ENCODE results near the gene CREBRF.
A peak's percentile ranks its signal among the peaks of the same experiment; 100 is the strongest.

The CREBRF gene

GRCh38 chr5:173138707-173139106 is 82.6 kb downstream of the CREBRF start:
- H3K27me3 ChIP-seq (ENCODE audit: insufficient read depth, insufficient read length) = no peaks in the 10 kb centered on the region
- H3K9ac ChIP-seq (ENCODE audit: insufficient read length, low read depth) = no peak overlapping the region
- no peaks in the 10 kb centered on the region for H3K9me3 ChIP-seq (ENCODE audit: insufficient read depth, low read length)
- H3K36me3 ChIP-seq (ENCODE audit: insufficient read depth, insufficient read length, low read length) = no peaks in the 10 kb centered on the region
- peaks cover 7% of the 10 kb centered on the region for H3K4me1 ChIP-seq (ENCODE audit: insufficient read depth, insufficient read length)
- no peak overlapping the region for H3K4me3 ChIP-seq (ENCODE audit: insufficient read length, low read depth)
- no peak for TF ChIP-seq ZNF274 (IDR thresholded peaks at IDR 0.05; ENCODE audit: low read depth, low read length)
- TF ChIP-seq YY1 (IDR thresholded peaks at IDR 0.05; ENCODE audit: insufficient read depth, insufficient read length) = no peak
- DNase-seq (ENCODE audit: low read depth, low spot score) = no peak

- TF ChIP-seq YY1 (IDR thresholded peaks at IDR 0.05; ENCODE audit: insufficient read depth, insufficient read length) (no peak), ZNF274 (IDR thresholded peaks at IDR 0.05; ENCODE audit: low read depth, low read length) (no peak), SUZ12 (IDR thresholded peaks at IDR 0.05; ENCODE audit: extremely low read depth, insufficient read depth, insufficient read length) (no peak)
- Histone ChIP-seq H3K9ac (ENCODE audit: insufficient read length, low read depth) (no peak overlapping the region), H3K36me3 (ENCODE audit: insufficient read depth, insufficient read length, low read length) (no peaks in the 10 kb centered on the region), H3K4me3 (ENCODE audit: insufficient read length, low read depth) (no peak overlapping the region), H3K4me1 (ENCODE audit: insufficient read depth, insufficient read length) (peaks cover 7% of the 10 kb centered on the region), H3K27me3 (ENCODE audit: insufficient read depth, insufficient read length) (no peaks in the 10 kb centered on the region), H3K9me3 (ENCODE audit: insufficient read depth, low read length) (no peaks in the 10 kb centered on the region)
- DNase-seq (ENCODE audit: low read depth, low spot score) = no peak
Measured at GRCh38 chr5:173139631-173140030, 83.5 kb downstream of the CREBRF start.

GRCh38 chr5:173140769-173141168 is 84.6 kb downstream of the CREBRF start:
- TF ChIP-seq ZNF274 (IDR thresholded peaks at IDR 0.05; ENCODE audit: low read depth, low read length) (no peak), YY1 (IDR thresholded peaks at IDR 0.05; ENCODE audit: insufficient read depth, insufficient read length) (no peak), SUZ12 (IDR thresholded peaks at IDR 0.05; ENCODE audit: extremely low read depth, insufficient read depth, insufficient read length) (no peak)
- no peak for DNase-seq (ENCODE audit: low read depth, low spot score)
- H3K4me1 ChIP-seq (ENCODE audit: insufficient read depth, insufficient read length) = peaks cover 7% of the 10 kb centered on the region
- H3K9ac ChIP-seq (ENCODE audit: insufficient read length, low read depth) = no peak overlapping the region
- no peaks in the 10 kb centered on the region for H3K9me3 ChIP-seq (ENCODE audit: insufficient read depth, low read length)
- H3K4me3 ChIP-seq (ENCODE audit: insufficient read length, low read depth) = no peak overlapping the region
- H3K36me3 ChIP-seq (ENCODE audit: insufficient read depth, insufficient read length, low read length) = no peaks in the 10 kb centered on the region
- H3K27me3 ChIP-seq (ENCODE audit: insufficient read depth, insufficient read length) = no peaks in the 10 kb centered on the region

- Histone ChIP-seq H3K9me3 (ENCODE audit: insufficient read depth, low read length) (no peaks in the 10 kb centered on the region), H3K9ac (ENCODE audit: insufficient read length, low read depth) (no peak overlapping the region), H3K36me3 (ENCODE audit: insufficient read depth, insufficient read length, low read length) (peaks cover 11% of the 10 kb centered on the region), H3K27me3 (ENCODE audit: insufficient read depth, insufficient read length) (no peaks in the 10 kb centered on the region), H3K4me3 (ENCODE audit: insufficient read length, low read depth) (no peak overlapping the region), H3K4me1 (ENCODE audit: insufficient read depth, insufficient read length) (peaks cover 4% of the 10 kb centered on the region)
- DNase-seq (ENCODE audit: low read depth, low spot score) = no peak
- TF ChIP-seq SUZ12 (IDR thresholded peaks at IDR 0.05; ENCODE audit: extremely low read depth, insufficient read depth, insufficient read length) (no peak), YY1 (IDR thresholded peaks at IDR 0.05; ENCODE audit: insufficient read depth, insufficient read length) (no peak), ZNF274 (IDR thresholded peaks at IDR 0.05; ENCODE audit: low read depth, low read length) (no peak)
Measured at GRCh38 chr5:173143567-173143966, 87.4 kb downstream of the CREBRF start.

GRCh38 chr5:173144200-173145176 is 88.3 kb downstream of the CREBRF start, which contains the start of gene BNIP1:
Gene BNIP1, plus strand, starts transcription at chr5:173144531. Its CDS starts 15 bp downstream, at chr5:173144546.
- H3K9ac ChIP-seq (ENCODE audit: insufficient read length, low read depth) = peak within 1 kb of the TSS; percentile 88
- peak; percentile 86 for DNase-seq (ENCODE audit: low read depth, low spot score)
- no peaks in the 10 kb centered on the region for H3K27me3 ChIP-seq (ENCODE audit: insufficient read depth, insufficient read length)
- peaks cover 18% of the 10 kb centered on the region for H3K36me3 ChIP-seq (ENCODE audit: insufficient read depth, insufficient read length, low read length)
- peak within 1 kb of the TSS; percentile 80 for H3K4me3 ChIP-seq (ENCODE audit: insufficient read length, low read depth)
- H3K4me1 ChIP-seq (ENCODE audit: insufficient read depth, insufficient read length) = peaks cover 3% of the 10 kb centered on the region
- TF ChIP-seq ZNF274 (IDR thresholded peaks at IDR 0.05; ENCODE audit: low read depth, low read length) = no peak
- peak; percentile 89 for TF ChIP-seq YY1 (IDR thresholded peaks at IDR 0.05; ENCODE audit: insufficient read depth, insufficient read length)
- H3K9me3 ChIP-seq (ENCODE audit: insufficient read depth, low read length) = no peaks in the 10 kb centered on the region

GRCh38 chr5:173148354-173148753 is 92.2 kb downstream of the CREBRF start:
- Histone ChIP-seq H3K9me3 (ENCODE audit: insufficient read depth, low read length) (no peaks in the 10 kb centered on the region), H3K36me3 (ENCODE audit: insufficient read depth, insufficient read length, low read length) (peaks cover 27% of the 10 kb centered on the region), H3K9ac (ENCODE audit: insufficient read length, low read depth) (no peak overlapping the region), H3K4me3 (ENCODE audit: insufficient read length, low read depth) (no peak overlapping the region), H3K4me1 (ENCODE audit: insufficient read depth, insufficient read length) (no peaks in the 10 kb centered on the region), H3K27me3 (ENCODE audit: insufficient read depth, insufficient read length) (no peaks in the 10 kb centered on the region)
- TF ChIP-seq SUZ12 (IDR thresholded peaks at IDR 0.05; ENCODE audit: extremely low read depth, insufficient read depth, insufficient read length) (no peak), YY1 (IDR thresholded peaks at IDR 0.05; ENCODE audit: insufficient read depth, insufficient read length) (no peak), ZNF274 (IDR thresholded peaks at IDR 0.05; ENCODE audit: low read depth, low read length) (no peak)
- no peak for DNase-seq (ENCODE audit: low read depth, low spot score)

GRCh38 chr5:173152547-173152946 is 96.4 kb downstream of the CREBRF start:
- H3K4me1 ChIP-seq (ENCODE audit: insufficient read depth, insufficient read length) = no peaks in the 10 kb centered on the region
- no peaks in the 10 kb centered on the region for H3K9me3 ChIP-seq (ENCODE audit: insufficient read depth, low read length)
- H3K36me3 ChIP-seq (ENCODE audit: insufficient read depth, insufficient read length, low read length) = peaks cover 41% of the 10 kb centered on the region
- TF ChIP-seq SUZ12 (IDR thresholded peaks at IDR 0.05; ENCODE audit: extremely low read depth, insufficient read depth, insufficient read length) (no peak), ZNF274 (IDR thresholded peaks at IDR 0.05; ENCODE audit: low read depth, low read length) (no peak), YY1 (IDR thresholded peaks at IDR 0.05; ENCODE audit: insufficient read depth, insufficient read length) (no peak)
- no peak for DNase-seq (ENCODE audit: low read depth, low spot score)
- H3K9ac ChIP-seq (ENCODE audit: insufficient read length, low read depth) = no peak overlapping the region
- no peak overlapping the region for H3K4me3 ChIP-seq (ENCODE audit: insufficient read length, low read depth)
- no peaks in the 10 kb centered on the region for H3K27me3 ChIP-seq (ENCODE audit: insufficient read depth, insufficient read length)
